NCI-H187 (cell line): ENCODE measurements around the gene KIF26B.
"Not testable (repeated sequence)": the region's sequence is repeated elsewhere in the genome, so short reads cannot be mapped to it uniquely, and the experiment has no call there.

Source experiments
- DNase-seq, 2 experiments: peaks; one replicate each; lab custom pipeline; 2025; lab: John Stamatoyannopoulos, UW

Gene KIF26B

GRCh38 chr1:245651093-245651492, 496.3 kb downstream of the KIF26B start:
- DNase-seq: no peak

- DNase-seq: no peak
Measured at GRCh38 chr1:245652116-245652515, 497.3 kb downstream of the KIF26B start.

GRCh38 chr1:245652660-245653427, 498.1 kb downstream of the KIF26B start:
- DNase-seq: no peak

GRCh38 chr1:245654460-245655050, 499.8 kb downstream of the KIF26B start:
- DNase-seq: no peak

GRCh38 chr1:245656189-245656717, 501.5 kb downstream of the KIF26B start:
- DNase-seq: no peak

- DNase-seq: no peak
Measured at GRCh38 chr1:245657371-245657770, 502.6 kb downstream of the KIF26B start.

GRCh38 chr1:245663373-245663772, 508.6 kb downstream of the KIF26B start:
- DNase-seq: no peak

GRCh38 chr1:245663841-245664240, 509.1 kb downstream of the KIF26B start:
- no peak for DNase-seq

GRCh38 chr1:245666412-245666811, 511.6 kb downstream of the KIF26B start:
- DNase-seq: no peak

GRCh38 chr1:245671349-245671748, 516.6 kb downstream of the KIF26B start:
- DNase-seq: no peak

- DNase-seq: no peak
Measured at GRCh38 chr1:245671966-245672767, 517.4 kb downstream of the KIF26B start.

- not testable (repeated sequence) for DNase-seq
Measured at GRCh38 chr1:245672836-245673656, 518.3 kb downstream of the KIF26B start.

GRCh38 chr1:245673881-245674414, 519.2 kb downstream of the KIF26B start:
- DNase-seq: no peak

GRCh38 chr1:245677461-245678240, 522.9 kb downstream of the KIF26B start:
- DNase-seq: no peak

- no peak for DNase-seq
Measured at GRCh38 chr1:245678860-245679411, 524.2 kb downstream of the KIF26B start.

GRCh38 chr1:245679821-245680780, 525.3 kb downstream of the KIF26B start:
- DNase-seq: no peak

- DNase-seq: no peak
Measured at GRCh38 chr1:245682638-245683628, 528.1 kb downstream of the KIF26B start.

GRCh38 chr1:245683676-245684075, 528.9 kb downstream of the KIF26B start:
- no peak for DNase-seq
